GM13977 (cell line): Measurements from ENCODE around the gene POLR2E.
A peak's percentile ranks its signal among the peaks of the same experiment; 100 is the strongest.

Experiments
- DNase-seq: peaks from one replicate; pipeline ENCODE4 v3.0.0; 2012; ENCODE audit warnings: low spot score
- CTCF ChIP-seq: IDR thresholded peaks from 2 replicates; pipeline ENCODE4 v1.5.1; 2012; ENCODE audit warnings: mild to moderate bottlenecking, control low read depth; ENCODE audit not compliant: insufficient read depth; ENCODE audit errors: extremely low read depth, missing control alignments
- in situ Hi-C: fragments of 300-500 bp; cut with MboI; formaldehyde crosslinking; loops from one replicate; pipeline ENCODE4 v1.12.0; 2022; ENCODE audit warnings: low sequenced_read_pairs, low pct_unique_long_range_greater_than_20kb, mixed read lengths, inconsistent platforms; ENCODE audit not compliant: unreplicated experiment

POLR2E gene

GRCh38 chr19:1076951-1077350, 18.2 kb downstream of the POLR2E start:
- in situ Hi-C loops: no loop called here
- no peak for TF ChIP-seq CTCF
- peak; percentile 95 for DNase-seq

- DNase-seq: no peak
- no peak for TF ChIP-seq CTCF
- in situ Hi-C loops: no loop called here
Observed at GRCh38 chr19:1076046-1076386, 19.2 kb downstream of the POLR2E start.

- peak; percentile 98 for DNase-seq
Observed at GRCh38 chr19:1074544-1075283, 20.5 kb downstream of the POLR2E start.

GRCh38 chr19:1073956-1074517, 21.1 kb downstream of the POLR2E start:
- in situ Hi-C loops: no loop called here
- no peak for TF ChIP-seq CTCF

More at GRCh38 chr19:1074544-1075283, 20.5 kb downstream of the POLR2E start:
- in situ Hi-C loops: no loop called here
- no peak for TF ChIP-seq CTCF

GRCh38 chr19:1073063-1073955, 21.9 kb downstream of the POLR2E start:
- TF ChIP-seq CTCF: no peak
- no peak for DNase-seq
- in situ Hi-C loops: no loop called here

More at GRCh38 chr19:1073956-1074517, 21.1 kb downstream of the POLR2E start:
- no peak for DNase-seq

GRCh38 chr19:1072371-1073015, 22.7 kb downstream of the POLR2E start:
- no peak for DNase-seq
- in situ Hi-C loops: no loop called here
- TF ChIP-seq CTCF: no peak
